Measurements from ENCODE around the gene EIF3D.
"Not testable (repeated sequence)": the region's sequence is repeated elsewhere in the genome, so short reads cannot be mapped to it uniquely, and the experiment has no call there.

Gene EIF3D

DNA sequence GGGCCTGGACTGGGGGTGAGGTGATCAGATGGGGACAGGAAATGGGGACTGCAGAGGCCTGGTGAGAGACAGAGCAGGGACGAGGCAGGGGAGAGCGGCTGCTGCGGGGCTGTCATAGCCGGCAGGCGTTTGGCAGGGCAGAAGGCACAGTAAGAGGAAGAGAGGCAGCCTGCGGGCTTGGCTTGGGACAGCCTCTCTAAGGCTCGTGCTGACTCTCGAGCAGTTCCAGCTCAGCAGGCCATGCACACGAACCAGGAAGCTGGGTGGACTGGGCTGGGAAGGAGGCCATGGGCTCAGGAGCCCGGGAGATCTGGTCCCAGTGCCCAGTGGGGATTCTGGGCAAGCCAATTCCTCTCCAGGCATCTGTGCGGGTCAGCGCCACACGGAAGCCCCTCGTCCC lies 19.6 kb upstream of the EIF3D start:
- DNase-seq, result peak; percentile 1

DNA sequence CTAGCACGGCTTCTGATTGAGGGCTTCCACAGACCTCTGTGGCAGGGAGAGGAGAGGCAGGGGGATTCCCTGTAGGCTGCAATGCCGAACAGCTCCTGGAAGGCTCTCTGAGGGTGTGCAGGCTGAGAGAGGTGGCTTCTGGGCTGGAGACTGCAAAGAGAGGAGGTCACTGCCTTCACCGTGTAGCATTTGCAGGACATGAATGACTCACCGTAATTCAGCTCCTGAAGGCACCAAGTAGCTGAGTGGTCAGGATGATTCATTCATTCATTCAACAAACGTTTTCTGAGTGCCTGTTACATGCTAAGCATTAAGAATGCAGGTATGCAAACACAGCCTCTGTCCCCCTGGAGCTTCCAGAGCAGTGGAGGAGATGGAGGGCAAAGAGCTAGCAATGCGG lies 18.0 kb upstream of the EIF3D start:
- peak; percentile 11 for DNase-seq

DNA sequence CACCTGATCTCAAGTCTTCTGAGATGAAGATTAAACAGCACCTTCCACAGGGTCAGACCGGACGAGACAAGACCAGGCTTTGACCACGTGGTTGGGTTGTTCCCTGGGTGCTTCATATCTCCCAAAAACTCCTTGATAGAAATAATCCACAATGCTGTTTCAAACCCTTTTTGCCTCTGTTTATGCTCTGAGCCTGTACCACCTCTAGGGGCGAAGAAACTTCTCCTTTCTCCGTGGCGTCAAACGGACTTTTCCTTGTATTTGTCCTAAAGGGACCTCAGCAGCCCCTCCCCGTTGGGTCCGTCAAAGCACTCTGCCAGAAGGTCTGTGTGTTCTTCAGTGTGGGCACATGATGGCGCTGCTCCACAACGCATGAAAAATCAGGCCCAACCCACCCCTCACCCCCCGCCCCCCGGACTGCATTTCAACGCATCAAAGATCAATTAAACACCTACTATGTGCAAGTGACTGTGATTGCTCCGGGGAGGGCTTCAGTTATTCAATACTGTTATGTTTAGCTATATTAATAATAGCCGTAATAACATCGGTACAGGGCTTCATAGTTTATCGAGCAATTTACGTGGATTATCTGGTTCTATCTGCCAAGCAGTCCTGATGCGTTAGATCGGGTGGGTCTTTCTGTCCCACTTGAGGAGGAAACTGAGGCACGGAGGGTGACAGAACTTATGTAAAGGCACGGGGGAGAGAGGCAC lies 17.3 kb upstream of the EIF3D start:
- DNase-seq, result peak; percentile 55

DNA sequence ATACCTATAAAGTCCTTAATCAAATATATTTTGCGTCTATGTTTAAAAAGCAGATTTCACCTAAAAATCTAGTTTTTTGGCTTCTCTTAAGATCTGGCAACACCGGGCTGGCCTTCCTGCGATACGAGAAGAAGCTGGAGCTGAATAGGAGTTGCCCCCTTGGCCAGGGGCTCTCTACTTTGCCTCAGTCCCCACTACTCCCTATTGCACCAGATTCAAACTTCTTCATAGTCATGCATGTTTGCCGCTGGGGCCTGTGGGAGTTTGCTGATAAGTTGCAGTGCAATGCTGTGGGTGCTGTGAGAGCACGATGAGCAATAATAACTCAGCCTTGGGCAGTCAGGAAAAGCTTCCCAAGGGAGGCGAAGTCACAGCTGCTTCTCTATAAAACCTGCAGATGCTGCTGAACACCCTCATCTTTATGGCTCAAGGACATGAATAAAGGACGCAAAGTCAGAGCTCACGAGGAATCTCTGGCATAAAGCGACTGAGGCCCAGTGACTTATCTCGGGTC lies 15.2 kb upstream of the EIF3D start:
- no peak for DNase-seq

- peak; percentile 23 for DNase-seq
Observed at GRCh38 chr22:36541831-36542411, 13.0 kb upstream of the EIF3D start.

- no peak for DNase-seq
Observed at GRCh38 chr22:36540867-36541642, 12.1 kb upstream of the EIF3D start.

DNA sequence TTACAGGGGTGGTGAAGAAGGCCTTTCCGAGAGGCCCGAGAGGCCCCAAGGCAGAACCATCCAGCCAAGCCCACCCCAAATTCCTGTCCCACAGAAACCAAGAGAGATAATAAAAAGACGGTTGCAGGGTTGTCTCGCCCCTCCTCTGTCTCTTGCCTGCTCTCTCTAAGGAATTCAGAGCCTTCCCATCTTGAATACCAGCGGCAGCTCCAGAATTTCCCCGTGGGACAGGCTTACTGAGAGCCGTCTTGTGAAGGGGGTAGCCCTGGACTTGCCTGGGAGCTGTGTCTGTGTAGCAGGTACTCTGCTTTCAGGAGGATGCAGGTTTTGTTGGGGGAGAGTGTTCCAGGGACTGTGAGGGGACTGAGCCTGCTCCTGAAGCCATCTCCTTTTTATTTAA lies 9.6 kb upstream of the EIF3D start:
- DNase-seq, result no peak

DNA sequence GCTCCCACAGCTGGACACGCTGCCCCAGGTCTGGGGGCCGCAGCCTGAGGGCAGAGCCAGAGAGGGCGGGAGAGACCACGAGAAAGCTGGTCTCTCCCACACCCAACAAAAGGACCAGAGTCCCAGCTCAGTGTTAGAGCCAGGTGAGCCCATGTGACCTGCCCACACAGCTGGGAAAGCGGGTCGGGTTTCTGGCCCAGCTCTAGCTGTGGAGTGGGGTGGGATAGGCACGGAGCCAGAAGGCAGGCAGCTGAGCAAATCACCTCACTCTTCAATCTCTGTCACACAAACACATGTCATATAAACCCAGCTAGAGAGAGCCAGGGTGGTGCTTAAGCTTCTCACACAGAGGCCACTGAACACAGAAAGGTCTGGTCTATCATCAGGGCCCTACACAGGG lies 7.8 kb upstream of the EIF3D start:
- peak; percentile 53 for DNase-seq

DNA sequence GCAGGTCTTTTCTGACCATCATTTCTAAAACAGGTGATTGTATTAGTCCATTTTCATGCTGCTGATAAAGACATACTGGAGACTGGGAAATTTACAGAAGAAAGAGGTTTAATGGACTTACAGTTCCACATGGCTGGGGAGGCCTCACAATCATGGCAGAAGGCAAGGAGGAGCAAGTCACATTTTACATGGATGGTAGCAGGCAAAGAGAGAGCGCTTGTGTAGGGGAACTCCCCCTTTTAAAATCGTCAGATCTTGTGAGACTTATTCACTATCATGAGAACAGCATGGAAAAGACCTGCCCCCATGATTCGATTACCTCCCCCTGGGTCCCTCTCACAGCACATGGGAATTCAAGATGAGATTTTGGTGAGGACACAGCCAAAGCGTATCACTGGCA lies 4.4 kb upstream of the EIF3D start:
- not testable (repeated sequence) for DNase-seq

DNA sequence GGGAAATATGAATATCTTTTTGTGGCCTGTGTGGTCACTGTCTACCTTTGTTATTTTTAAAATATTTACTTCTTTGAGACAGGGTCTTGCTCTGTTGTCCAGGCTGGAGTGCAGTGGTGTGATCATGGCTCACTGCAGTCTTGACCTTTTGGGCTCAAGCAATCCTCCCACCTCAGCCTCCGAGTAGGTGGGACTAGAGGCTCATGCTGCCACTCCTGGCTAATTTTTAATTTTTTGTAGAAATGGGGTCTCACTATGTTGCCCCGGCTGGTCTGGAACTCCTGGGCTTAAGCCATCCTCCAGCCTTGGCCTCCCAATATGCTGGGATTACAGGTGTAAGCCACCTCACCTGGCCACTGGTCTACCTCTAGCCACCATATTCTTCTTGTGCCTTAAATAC lies 3.5 kb upstream of the EIF3D start:
- DNase-seq, result no peak

- DNase-seq, result peak; percentile 39
Observed at GRCh38 chr22:36528341-36528740, 625 bp downstream of the EIF3D start.

GRCh38 chr22:36522662-36523061 lies 6.3 kb downstream of the EIF3D start:
- DNase-seq, result no peak

DNA sequence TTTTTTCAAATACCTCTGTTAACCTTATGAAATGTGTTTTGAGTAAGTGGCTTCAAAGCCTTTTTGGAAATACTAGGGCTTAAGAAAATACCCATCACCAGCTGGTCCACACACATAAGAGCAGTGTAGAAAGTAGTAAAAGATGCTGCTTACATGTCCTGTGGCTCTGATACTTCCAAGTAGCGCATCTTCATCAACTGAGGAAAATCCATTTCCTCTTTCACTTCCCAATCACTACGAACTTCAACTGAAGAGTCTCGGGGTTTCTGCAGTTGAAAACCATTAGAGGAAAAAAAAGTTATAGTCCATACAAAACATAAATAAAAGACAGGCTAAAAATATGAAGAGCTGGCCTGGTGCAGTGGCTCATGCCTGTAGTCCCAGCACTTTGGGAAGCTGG lies 8.5 kb downstream of the EIF3D start:
- no peak for DNase-seq

- DNase-seq, result not testable (repeated sequence)
Observed at GRCh38 chr22:36519906-36520305, 9.1 kb downstream of the EIF3D start.

- no peak for DNase-seq
Observed at GRCh38 chr22:36514766-36515165, 14.2 kb downstream of the EIF3D start.

DNA sequence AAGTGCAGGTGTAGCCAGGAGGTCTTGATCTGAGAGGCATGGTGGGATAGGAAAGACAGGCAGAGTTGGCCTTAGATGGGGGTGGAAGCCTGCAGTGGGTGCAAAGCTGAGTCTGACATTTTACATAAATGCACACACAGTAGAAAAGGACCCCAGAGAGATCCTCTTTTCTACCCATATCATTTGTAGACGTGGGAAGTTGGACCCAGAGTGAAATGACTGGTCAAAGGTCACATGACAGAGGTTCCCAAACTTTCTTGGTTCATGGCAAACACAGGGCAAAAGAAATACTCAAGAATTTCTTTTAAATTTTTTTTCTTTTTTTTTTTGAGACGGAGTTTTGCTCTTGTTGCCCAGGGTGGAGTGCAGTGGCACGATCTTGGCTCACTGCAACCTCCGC lies 16.0 kb downstream of the EIF3D start:
- no peak for DNase-seq

DNA sequence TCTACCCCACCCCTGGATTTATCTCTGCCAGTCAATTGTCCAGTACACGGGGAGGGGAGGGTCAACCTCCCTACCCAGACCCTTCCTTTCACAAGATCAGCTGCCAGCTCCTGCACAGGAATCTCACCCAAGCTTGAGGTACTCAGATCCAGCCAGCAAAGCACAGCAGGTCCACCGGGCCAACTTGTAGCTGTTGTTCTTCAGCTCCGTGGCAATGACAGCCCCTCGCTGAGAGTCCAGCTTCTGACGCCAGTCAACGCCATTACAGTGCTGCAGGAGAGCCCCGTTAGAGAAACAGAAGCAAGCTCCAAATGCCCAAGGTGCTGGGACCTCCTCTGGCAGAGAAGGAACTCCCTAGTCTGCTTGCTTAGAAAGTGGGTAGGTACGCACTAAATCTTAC lies 16.6 kb downstream of the EIF3D start:
- DNase-seq, result no peak

DNA sequence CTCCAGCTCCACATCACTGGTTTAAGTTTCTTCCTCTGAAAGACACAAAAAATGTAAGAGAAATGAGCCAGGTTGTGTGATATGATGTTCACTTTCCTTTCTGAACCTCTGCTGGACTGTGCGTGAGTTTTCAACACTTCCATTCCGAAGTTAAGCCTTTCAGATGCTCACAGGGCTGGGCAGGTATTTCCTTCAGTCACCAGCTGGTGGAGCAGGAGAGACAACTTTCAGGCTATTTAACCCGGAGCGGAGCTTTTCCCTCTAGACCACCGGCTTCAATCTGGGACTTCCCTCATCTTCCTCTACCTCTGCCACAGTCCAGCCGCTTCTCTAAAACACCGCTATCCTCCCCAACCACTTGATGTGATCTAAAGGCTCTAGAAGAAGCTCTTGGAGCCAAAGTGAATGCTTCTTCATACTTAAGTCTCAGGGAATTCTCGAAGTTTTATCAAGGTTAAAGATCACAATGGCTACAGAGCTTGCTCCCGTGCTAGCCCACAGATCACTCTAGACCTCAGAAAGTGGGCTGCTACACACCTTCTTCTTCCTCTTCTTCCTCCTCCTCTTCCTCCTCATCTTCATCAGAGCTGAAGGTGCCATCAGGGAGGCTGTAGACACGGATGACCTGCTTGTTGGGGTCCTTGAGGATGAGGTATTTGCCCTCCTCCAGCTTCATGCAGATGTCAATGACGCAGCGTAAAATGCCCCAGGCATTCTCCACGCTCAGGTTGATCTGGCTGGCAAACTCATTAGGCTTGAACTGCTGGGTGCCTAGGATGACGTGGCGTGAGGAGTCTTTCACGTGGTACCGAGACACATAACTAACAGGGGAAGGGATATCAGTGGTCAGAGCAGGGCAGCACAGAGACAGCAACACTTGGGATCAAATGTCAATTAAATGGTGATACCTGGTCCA lies 17.7 kb downstream of the EIF3D start:
- peak; percentile 41 for DNase-seq

DNA sequence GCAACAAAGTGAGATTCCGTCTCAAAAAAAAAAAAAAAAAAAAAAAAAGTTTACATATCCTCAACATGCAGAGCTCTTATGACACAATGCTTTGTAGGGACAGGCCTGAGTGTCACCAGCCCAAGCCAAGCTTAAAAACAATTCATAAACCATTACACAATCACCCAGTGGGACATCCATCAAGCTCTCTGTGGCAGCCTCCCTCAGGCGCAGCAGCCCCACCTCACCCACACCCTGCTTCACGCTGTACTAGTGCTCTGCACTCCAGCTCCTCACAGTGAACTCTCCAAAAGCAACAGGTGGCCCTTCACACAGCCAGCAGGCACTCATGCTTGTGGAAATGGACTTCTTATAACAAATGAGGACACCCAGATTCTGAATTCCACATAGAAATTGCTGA lies 18.6 kb downstream of the EIF3D start:
- DNase-seq, result no peak

DNA sequence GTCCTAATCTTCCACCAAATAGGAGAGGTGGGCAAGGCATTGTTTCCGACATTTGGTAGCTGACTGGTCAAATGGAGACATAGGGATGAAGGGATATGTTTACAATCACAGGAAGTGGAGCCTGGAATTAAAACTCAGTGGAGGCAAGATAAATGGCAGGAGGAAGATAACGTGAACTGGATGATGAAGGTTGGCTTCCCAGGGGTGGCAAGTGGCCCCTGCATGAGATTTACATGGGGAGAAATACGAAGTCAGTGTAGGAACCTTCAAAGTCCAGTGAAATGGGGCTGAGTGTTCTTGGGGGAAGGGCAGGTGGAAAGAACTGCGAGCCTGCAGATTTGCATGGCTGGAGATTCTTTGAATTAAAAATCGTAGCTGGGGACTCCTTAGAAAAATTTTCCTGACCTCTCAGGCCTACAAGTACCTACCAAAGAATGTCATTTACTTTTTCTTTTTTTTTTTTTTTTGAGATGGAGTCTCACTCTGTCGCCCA lies 21.4 kb downstream of the EIF3D start:
- no peak for DNase-seq

GRCh38 chr22:36506637-36507517 lies 22.1 kb downstream of the EIF3D start, which contains the start of gene FOXRED2:
Gene FOXRED2 (minus strand): TSS chr22:36507040. CDS start chr22:36506422, 618 bp downstream.
- DNase-seq, result peak; percentile 88

All from DMS53 (cell line).